Endothelial cell (in vitro differentiated cells): ENCODE results near the gene POLA2. TPM values are rescaled to one million over a fixed set of nuclear protein-coding genes. Genes with fewer than 3 reads are reported as not detected.
A peak's percentile ranks its signal among the peaks of the same experiment; 100 is the strongest.

Experiments used
- DNase-seq: peaks from one replicate; pipeline ENCODE4 v3.0.0; 2021; ENCODE audit warnings: low spot score
- H3K27ac Mint-ChIP-seq: one replicate; pipeline ENCODE4 v1.8.0; 2021; ENCODE audit warnings: mixed read lengths, inconsistent platforms; ENCODE audit not compliant: unreplicated experiment
- H3K27me3 Mint-ChIP-seq: one replicate; pipeline ENCODE4 v1.8.0; 2021; ENCODE audit warnings: mild to moderate bottlenecking, moderate library complexity, mixed read lengths, inconsistent platforms; ENCODE audit not compliant: unreplicated experiment
- H3K36me3 Mint-ChIP-seq: one replicate; pipeline ENCODE4 v1.8.0; 2021; ENCODE audit warnings: mild to moderate bottlenecking, low read depth, mixed read lengths, inconsistent platforms; ENCODE audit not compliant: unreplicated experiment
- H3K4me1 Mint-ChIP-seq: one replicate; pipeline ENCODE4 v1.8.0; 2021; ENCODE audit warnings: mild to moderate bottlenecking, mixed read lengths, inconsistent platforms; ENCODE audit not compliant: unreplicated experiment
- H3K4me3 Mint-ChIP-seq: one replicate; pipeline ENCODE4 v1.8.0; 2021; ENCODE audit warnings: mild to moderate bottlenecking, mixed read lengths, inconsistent platforms; ENCODE audit not compliant: unreplicated experiment
- H3K9me3 Mint-ChIP-seq: one replicate; pipeline ENCODE4 v1.8.0; 2021; ENCODE audit warnings: mixed read lengths, inconsistent platforms; ENCODE audit not compliant: unreplicated experiment
- total RNA-seq: library from RNA; stranded (reverse); fragmentation: NEBNext Ultra II Directional; extraction: Animal tissue kit (Norgen Biotek cat#: 25700); gene quantifications from one replicate; pipeline ENCODE4 v1.2.1, GENCODE V29; 2021; ENCODE audit not compliant: unreplicated experiment
- TF ChIP-seq, protein P1 (sequence below): fragments of 200-600 bp; sonication (generic); IDR thresholded peaks from one replicate; pipeline ENCODE4 v1.5.0; 2021; ENCODE audit warnings: antibody characterized with exemption; ENCODE audit not compliant: unreplicated experiment

Gene POLA2
- total RNA-seq, 1 donor from 2014 or later, result 17.9 TPM

DNA sequence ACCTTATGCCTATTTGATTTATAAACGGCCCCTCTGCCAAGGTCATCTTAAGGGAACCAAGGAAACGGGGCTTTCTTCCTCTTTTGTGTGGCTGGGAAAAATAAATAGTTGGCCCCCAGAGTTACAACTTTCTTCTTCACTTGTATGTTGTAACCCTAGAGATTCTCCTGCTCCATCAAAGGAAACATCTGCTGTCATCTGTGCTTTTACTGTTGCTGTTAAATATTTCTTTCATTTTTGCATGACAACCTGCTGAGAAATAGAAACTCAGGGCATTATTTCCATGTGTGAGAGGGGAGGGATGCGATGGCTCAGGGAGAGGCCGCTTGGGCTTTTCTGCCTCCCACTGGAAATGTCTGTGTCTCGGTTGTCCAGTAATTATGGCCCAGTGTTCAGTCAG is 31.1 kb downstream of the POLA2 start:
- peaks cover 16% of the 10 kb centered on the region for H3K4me1 Mint-ChIP-seq
- no peaks in the 10 kb centered on the region for H3K9me3 Mint-ChIP-seq
- H3K27me3 Mint-ChIP-seq, result peaks cover 2% of the 10 kb centered on the region
- no peak overlapping the region for H3K27ac Mint-ChIP-seq
- no peak for DNase-seq
- H3K36me3 Mint-ChIP-seq, result peaks cover 49% of the 10 kb centered on the region
- TF ChIP-seq, protein P1, sequence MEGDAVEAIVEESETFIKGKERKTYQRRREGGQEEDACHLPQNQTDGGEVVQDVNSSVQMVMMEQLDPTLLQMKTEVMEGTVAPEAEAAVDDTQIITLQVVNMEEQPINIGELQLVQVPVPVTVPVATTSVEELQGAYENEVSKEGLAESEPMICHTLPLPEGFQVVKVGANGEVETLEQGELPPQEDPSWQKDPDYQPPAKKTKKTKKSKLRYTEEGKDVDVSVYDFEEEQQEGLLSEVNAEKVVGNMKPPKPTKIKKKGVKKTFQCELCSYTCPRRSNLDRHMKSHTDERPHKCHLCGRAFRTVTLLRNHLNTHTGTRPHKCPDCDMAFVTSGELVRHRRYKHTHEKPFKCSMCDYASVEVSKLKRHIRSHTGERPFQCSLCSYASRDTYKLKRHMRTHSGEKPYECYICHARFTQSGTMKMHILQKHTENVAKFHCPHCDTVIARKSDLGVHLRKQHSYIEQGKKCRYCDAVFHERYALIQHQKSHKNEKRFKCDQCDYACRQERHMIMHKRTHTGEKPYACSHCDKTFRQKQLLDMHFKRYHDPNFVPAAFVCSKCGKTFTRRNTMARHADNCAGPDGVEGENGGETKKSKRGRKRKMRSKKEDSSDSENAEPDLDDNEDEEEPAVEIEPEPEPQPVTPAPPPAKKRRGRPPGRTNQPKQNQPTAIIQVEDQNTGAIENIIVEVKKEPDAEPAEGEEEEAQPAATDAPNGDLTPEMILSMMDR, result no peak
- H3K4me3 Mint-ChIP-seq, result no peak overlapping the region

GRCh38 chr11:65293909-65294381 is 32.2 kb downstream of the POLA2 start:
- Mint-ChIP-seq H3K27ac (no peak overlapping the region), H3K4me1 (peaks cover 16% of the 10 kb centered on the region), H3K36me3 (peaks cover 49% of the 10 kb centered on the region), H3K27me3 (peaks cover 2% of the 10 kb centered on the region), H3K4me3 (peak overlapping the region; percentile 48), H3K9me3 (no peaks in the 10 kb centered on the region)
- no peak for DNase-seq
- TF ChIP-seq, protein P1, result no peak

DNA sequence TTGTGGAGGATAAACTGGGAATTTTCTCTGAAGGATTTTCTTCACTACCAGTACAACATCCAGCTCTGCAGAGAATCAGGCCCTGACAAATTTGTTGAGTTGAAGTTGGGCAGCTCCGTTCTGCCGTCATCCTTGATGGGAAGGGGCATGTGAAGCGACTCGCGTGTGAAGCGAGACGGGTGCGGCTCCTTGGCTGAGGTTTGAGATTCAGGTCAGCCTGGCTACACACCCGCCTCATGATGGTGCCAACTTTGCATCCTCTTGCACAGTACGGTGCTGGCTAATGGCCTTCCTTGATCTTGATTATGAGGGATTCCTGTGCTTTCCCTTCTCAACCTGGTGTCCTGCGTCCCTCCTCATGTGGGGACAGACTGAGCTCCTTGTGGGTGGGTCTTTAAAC is 33.2 kb downstream of the POLA2 start:
- H3K36me3 Mint-ChIP-seq, result peaks cover 45% of the 10 kb centered on the region
- DNase-seq, result no peak
- H3K4me3 Mint-ChIP-seq, result no peak overlapping the region
- peaks cover 2% of the 10 kb centered on the region for H3K27me3 Mint-ChIP-seq
- H3K9me3 Mint-ChIP-seq, result no peaks in the 10 kb centered on the region
- TF ChIP-seq, protein P1, result no peak
- H3K27ac Mint-ChIP-seq, result no peak overlapping the region
- H3K4me1 Mint-ChIP-seq, result peaks cover 16% of the 10 kb centered on the region

DNA sequence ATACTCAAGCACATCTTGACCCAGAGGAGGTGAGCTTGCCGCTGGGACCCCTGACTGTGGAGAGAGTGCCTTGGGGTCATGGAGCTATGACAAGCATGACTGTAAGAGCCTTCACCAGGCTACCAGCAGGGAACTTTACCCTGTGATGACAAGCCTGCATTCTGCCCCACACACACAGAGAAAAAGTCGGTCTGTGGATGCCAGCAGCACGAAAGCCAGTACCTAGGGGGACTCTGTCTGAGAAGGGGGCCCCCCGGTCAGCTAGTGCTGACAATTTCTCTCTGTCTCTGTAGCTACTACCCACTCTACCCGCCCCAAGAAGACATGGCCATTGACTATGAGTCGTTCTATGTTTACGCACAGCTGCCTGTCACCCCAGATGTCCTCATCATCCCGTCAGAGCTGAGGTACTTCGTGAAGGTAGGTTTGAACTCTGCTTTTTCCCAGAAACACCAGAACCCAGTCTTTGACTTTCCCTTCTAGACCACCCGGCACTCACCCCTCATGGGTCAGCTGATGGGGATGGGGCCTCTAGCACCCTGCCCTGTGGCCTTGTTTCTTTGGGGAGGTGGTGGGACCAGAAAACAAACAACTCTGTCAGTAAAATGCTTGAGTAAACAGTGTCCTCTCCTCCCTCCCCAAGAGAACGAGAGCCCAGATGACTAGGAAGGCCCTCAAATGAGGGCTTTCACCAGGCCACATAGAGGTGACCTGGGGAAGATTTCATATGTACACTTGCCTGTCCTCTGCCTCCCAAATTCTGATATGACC is 34.0 kb downstream of the POLA2 start:
- H3K27ac Mint-ChIP-seq, result no peak overlapping the region

More for the DNA sequence above, 34.0 kb downstream of the POLA2 start:
- H3K4me1 Mint-ChIP-seq, result peaks cover 12% of the 10 kb centered on the region
- H3K4me3 Mint-ChIP-seq, result peak overlapping the region; percentile 38
- H3K36me3 Mint-ChIP-seq, result peaks cover 40% of the 10 kb centered on the region
- H3K9me3 Mint-ChIP-seq, result no peaks in the 10 kb centered on the region
- no peak for DNase-seq
- peaks cover 2% of the 10 kb centered on the region for H3K27me3 Mint-ChIP-seq
- TF ChIP-seq, protein P1, result no peak
